Hepatocyte (in vitro differentiated cells): ENCODE data around the gene ARMC2.

Source experiments
- CTCF ChIP-seq: fragments of 200-600 bp; sonication (generic); IDR thresholded peaks from 2 replicates; pipeline ENCODE4 v1.5.1; 2016; ENCODE audit warnings: antibody characterized with exemption, mild to moderate bottlenecking; ENCODE audit not compliant: poor library complexity
- EZH2phosphoT487 ChIP-seq: fragments of 200-600 bp; sonication (generic); IDR thresholded peaks from one replicate; pipeline ENCODE4 v1.6.1; 2018; ENCODE audit warnings: antibody characterized with exemption, mild to moderate bottlenecking, low read depth, moderate library complexity; ENCODE audit not compliant: unreplicated experiment, severe bottlenecking

GRCh38 chr6:108937170-108937569 is 88.9 kb downstream of the ARMC2 start:
- TF ChIP-seq CTCF: no peak
- TF ChIP-seq EZH2phosphoT487: no peak
